Subcutaneous abdominal adipose tissue (tissue), 5 donors: ENCODE results near the gene FAM90A1.
"Not testable (repeated sequence)": the region's sequence is repeated elsewhere in the genome, so short reads cannot be mapped to it uniquely, and the experiment has no call there.

Experiments
- H3K27ac ChIP-seq: one replicate; pipeline ENCODE4 v1.7.0; 2013; ENCODE audit warnings: low read depth, mild to moderate bottlenecking, inconsistent platforms, low read length, moderate library complexity
- H3K27me3 ChIP-seq, 5 donors: one replicate each; pipeline ENCODE4 v1.7.0; 2013; ENCODE audit warnings: low read length in 5 of 5, inconsistent platforms in 1 of 5; ENCODE audit not compliant: control insufficient read depth in 5 of 5, insufficient read depth in 4 of 5
- H3K36me3 ChIP-seq, 5 donors: one replicate each; pipeline ENCODE4 v1.7.0; 2013; ENCODE audit warnings: low read length in 5 of 5; ENCODE audit not compliant: control insufficient read depth in 5 of 5, insufficient read depth in 5 of 5
- H3K4me1 ChIP-seq, 5 donors: one replicate each; pipeline ENCODE4 v1.7.0; 2013; ENCODE audit warnings: low read length in 5 of 5, mild to moderate bottlenecking in 3 of 5, moderate library complexity in 1 of 5; ENCODE audit not compliant: control insufficient read depth in 5 of 5, insufficient read depth in 5 of 5
- H3K4me3 ChIP-seq, 5 donors: one replicate each; pipeline ENCODE4 v1.7.0; 2013; ENCODE audit warnings: low read length in 5 of 5, low read depth in 1 of 5
- H3K9ac ChIP-seq, 5 donors: one replicate each; pipeline ENCODE4 v1.7.0; 2013; ENCODE audit warnings: low read length in 5 of 5, mild to moderate bottlenecking in 4 of 5, moderate library complexity in 3 of 5
- H3K9me3 ChIP-seq, 5 donors: one replicate each; pipeline ENCODE4 v1.7.0; 2013; ENCODE audit warnings: low read length in 5 of 5; ENCODE audit not compliant: control insufficient read depth in 5 of 5
- donor health status: healthy.
- donor health status: healthy.
- donor health status: healthy.
- donor health status: healthy.
- donor health status: healthy.

The FAM90A1 gene

GRCh38 chr12:8221844-8222243 lies 5.6 kb downstream of the FAM90A1 start:
- H3K27me3 ChIP-seq, H3K27ac ChIP-seq, H3K4me1 ChIP-seq, H3K9me3 ChIP-seq, H3K36me3 ChIP-seq, H3K9ac ChIP-seq: not testable (repeated sequence)
- peak overlapping the region in 1 of 5 donors; percentile 22 for H3K4me3 ChIP-seq

GRCh38 chr12:8221375-8221774 lies 6.0 kb downstream of the FAM90A1 start:
- H3K9me3 ChIP-seq, H3K9ac ChIP-seq, H3K27ac ChIP-seq, H3K36me3 ChIP-seq, H3K4me1 ChIP-seq, H3K27me3 ChIP-seq: not testable (repeated sequence)
- H3K4me3 ChIP-seq = peak overlapping the region in 1 of 5 donors; percentile 22

GRCh38 chr12:8218711-8219382 lies 8.6 kb downstream of the FAM90A1 start:
- not testable (repeated sequence) for H3K9me3 ChIP-seq, H3K9ac ChIP-seq, H3K4me1 ChIP-seq, H3K27me3 ChIP-seq, H3K36me3 ChIP-seq, H3K4me3 ChIP-seq, H3K27ac ChIP-seq

- H3K27me3 ChIP-seq, H3K4me3 ChIP-seq, H3K4me1 ChIP-seq, H3K9ac ChIP-seq, H3K36me3 ChIP-seq, H3K27ac ChIP-seq, H3K9me3 ChIP-seq: not testable (repeated sequence)
Measured at GRCh38 chr12:8197685-8198308, 29.6 kb downstream of the FAM90A1 start.

GRCh38 chr12:8188088-8188487 lies 39.3 kb downstream of the FAM90A1 start:
- H3K36me3 ChIP-seq, H3K9me3 ChIP-seq, H3K4me3 ChIP-seq, H3K27me3 ChIP-seq, H3K27ac ChIP-seq, H3K4me1 ChIP-seq, H3K9ac ChIP-seq: not testable (repeated sequence)

GRCh38 chr12:8184206-8184605 lies 43.2 kb downstream of the FAM90A1 start:
- not testable (repeated sequence) for H3K4me1 ChIP-seq, H3K9ac ChIP-seq, H3K27ac ChIP-seq, H3K27me3 ChIP-seq, H3K9me3 ChIP-seq, H3K36me3 ChIP-seq, H3K4me3 ChIP-seq

GRCh38 chr12:8183346-8183745 lies 44.1 kb downstream of the FAM90A1 start:
- H3K9me3 ChIP-seq, H3K36me3 ChIP-seq, H3K27me3 ChIP-seq, H3K9ac ChIP-seq, H3K4me1 ChIP-seq, H3K4me3 ChIP-seq, H3K27ac ChIP-seq: not testable (repeated sequence)

- not testable (repeated sequence) for H3K4me1 ChIP-seq, H3K9ac ChIP-seq, H3K9me3 ChIP-seq, H3K27ac ChIP-seq, H3K36me3 ChIP-seq, H3K27me3 ChIP-seq, H3K4me3 ChIP-seq
Measured at GRCh38 chr12:8182923-8183322, 44.5 kb downstream of the FAM90A1 start.

- H3K27me3 ChIP-seq, H3K9me3 ChIP-seq, H3K27ac ChIP-seq, H3K4me3 ChIP-seq, H3K36me3 ChIP-seq, H3K4me1 ChIP-seq, H3K9ac ChIP-seq: not testable (repeated sequence)
Measured at GRCh38 chr12:8181271-8181670, 46.1 kb downstream of the FAM90A1 start.

GRCh38 chr12:8179989-8180585 lies 47.3 kb downstream of the FAM90A1 start:
- not testable (repeated sequence) for H3K9me3 ChIP-seq, H3K36me3 ChIP-seq, H3K27ac ChIP-seq, H3K4me1 ChIP-seq, H3K27me3 ChIP-seq
- Histone ChIP-seq H3K4me3 (peak overlapping the region in 4 of 5 donors; percentile 60 to 66 (median 62)), H3K9ac (peak overlapping the region in 3 of 5 donors; percentile 48 to 56 (median 55))
